Mesodermal cell (in vitro differentiated cells): ENCODE measurements around the gene PTGR1.
"Not testable (repeated sequence)": the region's sequence is repeated elsewhere in the genome, so short reads cannot be mapped to it uniquely, and the experiment has no call there.

ENCODE experiments used
- H3K27ac ChIP-seq: 2 replicates; pipeline ENCODE4 v1.7.0; 2013; ENCODE audit warnings: mild to moderate bottlenecking, low read depth, low read length, moderate library complexity; ENCODE audit not compliant: severe bottlenecking
- H3K36me3 ChIP-seq: 2 replicates; pipeline ENCODE4 v1.7.1; 2013; ENCODE audit warnings: mild to moderate bottlenecking, low read length, moderate library complexity; ENCODE audit not compliant: control insufficient read depth, insufficient read depth
- H3K4me1 ChIP-seq: one replicate; pipeline ENCODE4 v1.7.1; 2013; ENCODE audit warnings: mild to moderate bottlenecking, low read length; ENCODE audit not compliant: insufficient read depth, control insufficient read depth, poor library complexity, severe bottlenecking
- H3K4me3 ChIP-seq: 2 replicates; pipeline ENCODE4 v1.7.0; 2013; ENCODE audit warnings: low read length, control low read depth, mild to moderate bottlenecking; ENCODE audit not compliant: insufficient read depth, poor library complexity, severe bottlenecking; ENCODE audit errors: extremely low read depth
- H3K9me3 ChIP-seq: 2 replicates; pipeline ENCODE4 v1.7.1; 2013; ENCODE audit warnings: mild to moderate bottlenecking, low read length, moderate library complexity; ENCODE audit not compliant: control insufficient read depth
- WGBS, 2 experiments: methylation state at CpG; one replicate each; pipeline ENCODE4 v1.1.5; 2013; ENCODE audit warnings: missing lambda C conversion rate in 2 of 2; ENCODE audit not compliant: insufficient coverage in 2 of 2; 5-methylcytosine and 5-hydroxymethylcytosine counted together

PTGR1 gene

GRCh38 chr9:111588846-111589245, 10.6 kb downstream of the PTGR1 start:
- Histone ChIP-seq H3K4me1 (no peaks in the 10 kb centered on the region), H3K27ac (no peak overlapping the region), H3K36me3 (peaks cover 21% of the 10 kb centered on the region), H3K4me3 (no peak overlapping the region), H3K9me3 (no peaks in the 10 kb centered on the region)
- WGBS, 2 experiments, result 86 to 92% methylated on average over 2 to 4 of the region's 5 CpGs

DNA sequence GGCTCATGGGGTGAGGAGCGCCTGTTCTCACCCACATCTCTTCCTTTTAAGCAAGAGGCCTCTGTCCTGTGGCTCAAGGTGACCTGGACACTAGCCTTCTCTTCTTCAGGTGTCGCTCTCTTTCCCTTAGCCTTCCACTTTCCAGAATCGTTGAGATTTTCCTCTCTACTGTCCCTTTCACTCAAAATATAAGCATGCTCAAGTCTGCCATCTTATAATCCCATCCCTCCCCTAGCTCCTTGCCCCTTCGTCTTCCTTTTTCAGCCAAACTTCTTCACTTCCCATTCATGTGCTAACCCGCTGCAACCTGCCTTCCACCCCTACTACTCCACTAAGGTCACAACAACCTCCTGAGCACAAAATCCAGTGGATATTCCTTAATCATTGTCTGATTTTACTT, 13.1 kb downstream of the PTGR1 start:
- no peak overlapping the region for H3K4me3 ChIP-seq
- WGBS, 2 experiments, result 91% methylated on average over 4 to 5 of the region's 5 CpGs
- H3K9me3 ChIP-seq, result no peaks in the 10 kb centered on the region
- H3K4me1 ChIP-seq, result no peaks in the 10 kb centered on the region
- no peak overlapping the region for H3K27ac ChIP-seq
- H3K36me3 ChIP-seq, result peaks cover 10% of the 10 kb centered on the region

DNA sequence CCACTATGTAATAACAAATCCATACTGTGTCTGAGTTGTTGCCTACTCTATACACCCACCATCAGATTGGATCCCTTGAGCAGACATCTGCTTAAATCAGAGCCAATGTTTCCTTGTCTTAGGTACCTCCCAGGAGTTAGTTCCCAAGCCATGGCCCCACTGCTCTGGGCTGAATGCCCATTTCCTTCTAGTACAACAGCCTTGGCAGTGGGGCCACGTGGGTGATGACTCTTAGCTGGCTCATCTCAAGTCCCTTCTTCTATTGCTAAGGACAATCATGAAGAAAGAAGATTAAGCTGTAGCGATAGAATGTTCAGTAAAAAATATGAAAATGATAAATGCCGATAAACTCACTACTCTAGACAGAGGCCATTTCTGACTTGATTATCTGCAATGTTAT, 16.6 kb downstream of the PTGR1 start:
- H3K4me3 ChIP-seq, result no peak overlapping the region
- H3K36me3 ChIP-seq, result peaks cover 15% of the 10 kb centered on the region
- WGBS, 2 experiments, result 60% methylated on average over 1 of the region's 3 CpGs; no CpG with 5 or more reads in 1 of the 2 experiments
- no peak overlapping the region for H3K27ac ChIP-seq
- no peaks in the 10 kb centered on the region for H3K4me1 ChIP-seq
- no peaks in the 10 kb centered on the region for H3K9me3 ChIP-seq

GRCh38 chr9:111572950-111573604, 26.4 kb downstream of the PTGR1 start:
- no peak overlapping the region for H3K4me3 ChIP-seq
- H3K36me3 ChIP-seq, result peaks cover 58% of the 10 kb centered on the region
- WGBS, 2 experiments, result 93 to 96% methylated on average over 3 of the region's 4 CpGs
- no peak overlapping the region for H3K27ac ChIP-seq
- H3K9me3 ChIP-seq, result peaks cover 8% of the 10 kb centered on the region
- no peaks in the 10 kb centered on the region for H3K4me1 ChIP-seq

GRCh38 chr9:111568127-111568526, 31.3 kb downstream of the PTGR1 start:
- peaks cover 57% of the 10 kb centered on the region for H3K36me3 ChIP-seq
- not testable (repeated sequence) for H3K9me3 ChIP-seq, H3K27ac ChIP-seq, H3K4me1 ChIP-seq, H3K4me3 ChIP-seq
- 83 to 92% methylated on average over 2 to 3 of the region's 4 CpGs for WGBS, 2 experiments

DNA sequence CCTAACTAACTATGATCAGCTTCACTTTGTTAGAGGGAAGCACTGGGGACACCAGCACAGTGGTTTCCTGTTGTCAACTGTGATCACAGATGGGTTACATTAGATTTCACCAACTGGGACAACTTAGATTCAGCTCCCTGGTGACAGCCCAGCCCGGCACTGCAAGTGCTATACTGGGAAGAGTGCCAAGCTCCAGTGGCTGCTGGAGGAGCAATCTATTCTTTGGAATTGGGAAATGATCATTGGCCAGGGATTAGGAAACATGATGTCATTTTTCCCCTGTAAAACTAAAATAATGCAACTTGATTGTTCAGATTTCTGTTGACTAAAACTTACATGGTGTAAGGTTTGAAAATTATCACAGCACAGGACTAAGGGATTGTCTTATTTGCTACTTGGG, 33.2 kb downstream of the PTGR1 start:
- Histone ChIP-seq H3K36me3 (peaks cover 46% of the 10 kb centered on the region), H3K9me3 (peaks cover 8% of the 10 kb centered on the region), H3K4me1 (no peaks in the 10 kb centered on the region), H3K4me3 (no peak overlapping the region), H3K27ac (no peak overlapping the region)
- 83 to 100% methylated on average over 1 of the region's 1 CpG for WGBS, 2 experiments

- H3K9me3 ChIP-seq, result peaks cover 6% of the 10 kb centered on the region
- no peak overlapping the region for H3K27ac ChIP-seq
- H3K4me3 ChIP-seq, result no peak overlapping the region
- H3K36me3 ChIP-seq, result peaks cover 14% of the 10 kb centered on the region
- H3K4me1 ChIP-seq, result no peaks in the 10 kb centered on the region
Observed at GRCh38 chr9:111561165-111561719, 38.2 kb downstream of the PTGR1 start.

GRCh38 chr9:111559000-111559610, 40.3 kb downstream of the PTGR1 start:
- Histone ChIP-seq H3K4me3 (no peak overlapping the region), H3K27ac (no peak overlapping the region), H3K4me1 (no peaks in the 10 kb centered on the region), H3K36me3 (peaks cover 3% of the 10 kb centered on the region), H3K9me3 (peaks cover 14% of the 10 kb centered on the region)
- WGBS, 2 experiments, result 90 to 91% methylated on average over 7 of the region's 7 CpGs

GRCh38 chr9:111555425-111555824, 44.0 kb downstream of the PTGR1 start:
- H3K27ac ChIP-seq, H3K36me3 ChIP-seq, H3K4me1 ChIP-seq, H3K4me3 ChIP-seq: not testable (repeated sequence)
- H3K9me3 ChIP-seq, result peaks cover 14% of the 10 kb centered on the region
- 92 to 100% methylated on average over 1 of the region's 2 CpGs for WGBS, 2 experiments

GRCh38 chr9:111548623-111549022, 50.8 kb downstream of the PTGR1 start:
- Histone ChIP-seq H3K36me3 (peaks cover 5% of the 10 kb centered on the region), H3K4me1 (no peaks in the 10 kb centered on the region), H3K27ac (no peak overlapping the region), H3K9me3 (peaks cover 50% of the 10 kb centered on the region), H3K4me3 (no peak overlapping the region)
- WGBS, 2 experiments, result no CpG with 5 or more reads among the region's 2 CpGs
